WTC11 (cell line): ENCODE data around the gene RNF167. TPM values are rescaled to one million over a fixed set of nuclear protein-coding genes. Genes with fewer than 3 reads are reported as not detected.

ENCODE experiments used
- ATAC-seq: fragments of 200-7000 bp; cut with Tn5 transposase; 2 replicates; pipeline ENCODE4 v1.10.0; 2021; ENCODE audit warnings: mild to moderate bottlenecking, moderate library complexity
- CTCF ChIA-PET: fragments of 300-600 bp; sonication (Branson Sonifier 250); formaldehyde crosslinking; loops from one replicate; lab custom pipeline; 2021; ENCODE audit warnings: antibody characterized with exemption; lab: Charles Lee
- POLR2A ChIA-PET: fragments of 350-600 bp; sonication (Branson Sonifier 250); formaldehyde crosslinking; loops from one replicate; lab custom pipeline; 2021; ENCODE audit warnings: antibody characterized with exemption; lab: Charles Lee
- DNase-seq: peaks from one replicate; pipeline ENCODE4 v3.0.0; 2021; ENCODE audit warnings: low spot score
- H3K27ac Mint-ChIP-seq: 2 replicates; pipeline ENCODE4 v1.8.0; 2021; ENCODE audit warnings: mixed read lengths
- H3K27me3 Mint-ChIP-seq: 2 replicates; pipeline ENCODE4 v1.8.0; 2021; ENCODE audit warnings: low read depth, mild to moderate bottlenecking, moderate library complexity, mixed read lengths
- H3K36me3 Mint-ChIP-seq: 2 replicates; pipeline ENCODE4 v1.8.0; 2021; ENCODE audit warnings: mixed read lengths
- H3K4me1 Mint-ChIP-seq: 2 replicates; pipeline ENCODE4 v1.8.0; 2022; ENCODE audit warnings: mixed read lengths
- H3K4me3 Mint-ChIP-seq: 2 replicates; pipeline ENCODE4 v1.8.0; 2021; ENCODE audit warnings: mild to moderate bottlenecking, moderate library complexity, mixed read lengths
- H3K9me3 Mint-ChIP-seq: 2 replicates; pipeline ENCODE4 v1.8.0; 2021; ENCODE audit warnings: mixed read lengths
- ATF1 ChIP-seq: sonication (generic); formaldehyde crosslinking; IDR thresholded peaks from 2 replicates; pipeline ENCODE4 v1.8.1; 2023; ENCODE audit warnings: mild to moderate bottlenecking, moderate library complexity, missing genetic modification reagents
- ATF2 ChIP-seq: sonication (generic); formaldehyde crosslinking; IDR thresholded peaks from 2 replicates; pipeline ENCODE4 v1.8.1; 2022; ENCODE audit warnings: low read depth, missing genetic modification reagents, borderline replicate concordance
- FOXK1 ChIP-seq: sonication (generic); formaldehyde crosslinking; IDR thresholded peaks from 2 replicates; pipeline ENCODE4 v1.8.0; 2022; ENCODE audit warnings: mild to moderate bottlenecking, moderate library complexity, missing genetic modification reagents
- FOXP1 ChIP-seq: sonication (generic); formaldehyde crosslinking; IDR thresholded peaks from 2 replicates; pipeline ENCODE4 v1.8.0; 2022; ENCODE audit warnings: missing genetic modification reagents, mild to moderate bottlenecking, moderate library complexity, borderline replicate concordance
- GABPB1 ChIP-seq: sonication (generic); formaldehyde crosslinking; IDR thresholded peaks from 2 replicates; pipeline ENCODE4 v1.8.1; 2023; ENCODE audit warnings: mild to moderate bottlenecking, missing genetic modification reagents
- HMGA2 ChIP-seq: fragments of 250-450 bp; sonication (Bioruptor Pico); IDR thresholded peaks from 2 replicates; pipeline ENCODE4 v1.4.0; 2021; ENCODE audit warnings: mild to moderate bottlenecking, moderate library complexity
- HMGXB4 ChIP-seq: sonication (generic); formaldehyde crosslinking; IDR thresholded peaks from 2 replicates; pipeline ENCODE4 v1.8.1; 2023; ENCODE audit warnings: mild to moderate bottlenecking, moderate library complexity, missing genetic modification reagents
- IRF1 ChIP-seq: sonication (generic); formaldehyde crosslinking; IDR thresholded peaks from 2 replicates; pipeline ENCODE4 v1.8.0; 2023; ENCODE audit warnings: missing genetic modification reagents
- MAX ChIP-seq: sonication (generic); formaldehyde crosslinking; IDR thresholded peaks from 2 replicates; pipeline ENCODE4 v1.8.0; 2022; ENCODE audit warnings: mild to moderate bottlenecking, missing genetic modification reagents
- MXD4 ChIP-seq: fragments of 250-450 bp; sonication (Bioruptor Pico); IDR thresholded peaks from 2 replicates; pipeline ENCODE4 v1.8.0; 2021; ENCODE audit warnings: mild to moderate bottlenecking, moderate library complexity, borderline replicate concordance
- NFE2L1 ChIP-seq: sonication (generic); formaldehyde crosslinking; IDR thresholded peaks from 2 replicates; pipeline ENCODE4 v1.8.1; 2023; ENCODE audit warnings: missing genetic modification reagents
- NR3C1 ChIP-seq: sonication (generic); formaldehyde crosslinking; conservative IDR thresholded peaks from 2 replicates; pipeline ENCODE4 v1.8.1; 2023; ENCODE audit warnings: low read depth, mild to moderate bottlenecking, missing genetic modification reagents
- OVOL2 ChIP-seq: fragments of 250-450 bp; sonication (Bioruptor Pico); IDR thresholded peaks from 2 replicates; pipeline ENCODE4 v1.9.0; 2021; ENCODE audit warnings: mild to moderate bottlenecking, borderline replicate concordance
- PRDM15 ChIP-seq: sonication (generic); formaldehyde crosslinking; IDR thresholded peaks from 2 replicates; pipeline ENCODE4 v1.8.0; 2022; ENCODE audit warnings: missing genetic modification reagents
- RORB ChIP-seq: fragments of 250-450 bp; sonication (Bioruptor Pico); IDR thresholded peaks from 2 replicates; pipeline ENCODE4 v1.9.0; 2021; ENCODE audit warnings: mild to moderate bottlenecking
- SOX15 ChIP-seq: fragments of 250-450 bp; sonication (Bioruptor Pico); IDR thresholded peaks from 2 replicates; pipeline ENCODE4 v1.9.0; 2021; ENCODE audit warnings: mild to moderate bottlenecking
- STAT6 ChIP-seq: sonication (generic); formaldehyde crosslinking; conservative IDR thresholded peaks from 2 replicates; pipeline ENCODE4 v1.8.1; 2023; ENCODE audit warnings: mild to moderate bottlenecking, low read depth, missing genetic modification reagents, moderate library complexity
- TEAD1 ChIP-seq: sonication (generic); formaldehyde crosslinking; IDR thresholded peaks from 2 replicates; pipeline ENCODE4 v1.8.0; 2022; ENCODE audit warnings: mild to moderate bottlenecking, missing genetic modification reagents
- ZBTB21 ChIP-seq: sonication (generic); formaldehyde crosslinking; IDR thresholded peaks from 2 replicates; pipeline ENCODE4 v1.8.1; 2023; ENCODE audit warnings: mild to moderate bottlenecking, missing genetic modification reagents, borderline replicate concordance
- ZNF138 ChIP-seq: sonication (generic); formaldehyde crosslinking; conservative IDR thresholded peaks from 2 replicates; pipeline ENCODE4 v1.8.1; 2022; ENCODE audit warnings: mild to moderate bottlenecking, moderate library complexity, missing genetic modification reagents
- ZNF317 ChIP-seq: sonication (generic); formaldehyde crosslinking; IDR thresholded peaks from 2 replicates; pipeline ENCODE4 v1.8.1; 2023; ENCODE audit warnings: low read depth, mild to moderate bottlenecking, moderate library complexity, missing genetic modification reagents, borderline replicate concordance
- ZNF423 ChIP-seq: fragments of 250-450 bp; sonication (Bioruptor Pico); IDR thresholded peaks from 2 replicates; pipeline ENCODE4 v2.1.2; 2022; ENCODE audit warnings: mild to moderate bottlenecking, moderate library complexity
- ZNF512 ChIP-seq: sonication (generic); formaldehyde crosslinking; IDR thresholded peaks from 2 replicates; pipeline ENCODE4 v1.8.1; 2022; ENCODE audit warnings: missing genetic modification reagents, borderline replicate concordance
- ZNF671 ChIP-seq: fragments of 250-450 bp; sonication (Bioruptor Pico); IDR thresholded peaks from 2 replicates; pipeline ENCODE4 v1.8.0; 2021; ENCODE audit warnings: mild to moderate bottlenecking
- total RNA-seq: library from RNA; stranded (reverse); gene quantifications from 3 replicates; pipeline ENCODE4 v1.2.3, GENCODE V29; 2021

The RNF167 gene
- total RNA-seq, 1 experiment from 2014 or later, result 143 TPM

GRCh38 chr17:4945176-4945943 lies 5.3 kb downstream of the RNF167 start:
- H3K9me3 Mint-ChIP-seq, result no peaks in the 10 kb centered on the region
- H3K27me3 Mint-ChIP-seq, result no peaks in the 10 kb centered on the region
- DNase-seq (no peak), ATAC-seq (peak; percentile 5)
- peak overlapping the region; percentile 90 for H3K27ac Mint-ChIP-seq
- CTCF ChIA-PET, result interaction anchor here (1.5 kb wide), 1 partner anchor 36 kb away, joined by 4 read pairs; no protein-coding TSS in a partner anchor
- peaks cover 43% of the 10 kb centered on the region for H3K36me3 Mint-ChIP-seq
- H3K4me3 Mint-ChIP-seq, result peak overlapping the region; percentile 91
- H3K4me1 Mint-ChIP-seq, result peaks cover 34% of the 10 kb centered on the region
- POLR2A ChIA-PET, result interaction anchor here (0.6 to 3.5 kb wide), 7 partner anchors 13 to 151 kb away, joined by 3 to 45 read pairs (median 4); partner anchors contain the start of gene SPAG7
- TF ChIP-seq ZNF317 (no peak), ZNF423 (no peak), HMGXB4 (CRISPR knock-in tag) (no peak), STAT6 (no peak), NR3C1 (CRISPR knock-in tag) (no peak), OVOL2 (CRISPR knock-in tag) (no peak), ZNF671 (0 out of 2 replicates have a peak, but pooled peaks have one; percentile 49), GABPB1 (no peak), IRF1 (CRISPR knock-in tag) (no peak), TEAD1 (CRISPR knock-in tag) (no peak), SOX15 (CRISPR knock-in tag) (no peak), ZNF138 (no peak), ZNF512 (CRISPR knock-in tag) (no peak), FOXK1 (CRISPR knock-in tag) (no peak; the same call in 1 of the 2 replicates), HMGA2 (CRISPR knock-in tag) (no peak), PRDM15 (CRISPR knock-in tag) (no peak), ATF1 (CRISPR knock-in tag) (no peak), ATF2 (CRISPR knock-in tag) (no peak), MXD4 (CRISPR knock-in tag) (no peak), ZBTB21 (0 out of 2 replicates have a peak, but pooled peaks have one; percentile 15), FOXP1 (no peak), MAX (no peak), NFE2L1 (CRISPR knock-in tag) (no peak), RORB (CRISPR knock-in tag) (no peak)
